Right cardiac atrium (tissue), 5 donors: ENCODE measurements around the gene TMED1. TPM values are rescaled to one million over a fixed set of nuclear protein-coding genes. Genes with fewer than 3 reads are reported as not detected.
"Not testable (repeated sequence)": the region's sequence is repeated elsewhere in the genome, so short reads cannot be mapped to it uniquely, and the experiment has no call there.

ENCODE experiments used
- ATAC-seq, 2 donors: fragments of 200-7000 bp; cut with Tn5 transposase; one replicate each; pipeline versions ENCODE4 v1.8.0 to v1.9.1; 2020; ENCODE audit warnings: moderate library complexity in 2 of 2, mild to moderate bottlenecking in 1 of 2
- DNase-seq, 3 donors: peaks; one replicate each; pipeline ENCODE4 v3.0.0-alpha.2; 2020
- H3K27ac ChIP-seq: one replicate; pipeline ENCODE4 v1.5.1; 2013; ENCODE audit warnings: mild to moderate bottlenecking, low read length, control low read depth, moderate library complexity
- H3K27me3 ChIP-seq: one replicate; pipeline ENCODE4 v1.6.1; 2013; ENCODE audit not compliant: control insufficient read depth, insufficient read depth
- H3K4me1 ChIP-seq: one replicate; pipeline ENCODE4 v1.6.1; 2013; ENCODE audit warnings: low read length; ENCODE audit not compliant: control insufficient read depth, insufficient read depth
- H3K4me3 ChIP-seq: one replicate; pipeline ENCODE4 v1.5.1; 2013; ENCODE audit warnings: low read length, control low read depth
- H3K9me3 ChIP-seq: one replicate; pipeline ENCODE4 v1.6.1; 2013; ENCODE audit warnings: low read length; ENCODE audit not compliant: control insufficient read depth
- WGBS: extraction: QIAGEN DNeasy Blood & Tissue Kit; methylation state at CpG from one replicate; pipeline ENCODE4 v1.1.7; 2013; 5-methylcytosine and 5-hydroxymethylcytosine counted together
- intact Hi-C, 4 donors: fragments of 100-400 bp; cut with DNase I; formaldehyde crosslinking; loops; one replicate each; pipeline versions ENCODE4 v1.11.0 to v1.14.0; 2022 to 2023
- polyA plus RNA-seq: library from polyadenylated mRNA; stranded (reverse); fragments of 200-250 nt; gene quantifications from one replicate; pipeline ENCODE4 v1.2.3, GENCODE V29; 2013
- total RNA-seq, 4 donors: library from RNA; stranded (reverse); fragmentation: NEBNext Ultra II Directional; extraction: Animal tissue kit (Norgen Biotek cat#: 25700); gene quantifications; one replicate each; pipeline ENCODE4 v1.2.1, GENCODE V29; 2021
- donor health status: healthy with polysubstance abuse.
- donor health status: DM: no; HTN: yes; CAD: no.
- donor health status: DM: no; HTN: no; CAD: no.
- donor health status: DM: no; HTN: yes; CAD: no; lungs with severe emphysema.
- donor health status: DM: yes; HTN: yes; CAD: no.

Gene TMED1
- total and polyA plus RNA-seq, 5 donors, result 24.6 to 43.4 (median 28.7) TPM

DNA sequence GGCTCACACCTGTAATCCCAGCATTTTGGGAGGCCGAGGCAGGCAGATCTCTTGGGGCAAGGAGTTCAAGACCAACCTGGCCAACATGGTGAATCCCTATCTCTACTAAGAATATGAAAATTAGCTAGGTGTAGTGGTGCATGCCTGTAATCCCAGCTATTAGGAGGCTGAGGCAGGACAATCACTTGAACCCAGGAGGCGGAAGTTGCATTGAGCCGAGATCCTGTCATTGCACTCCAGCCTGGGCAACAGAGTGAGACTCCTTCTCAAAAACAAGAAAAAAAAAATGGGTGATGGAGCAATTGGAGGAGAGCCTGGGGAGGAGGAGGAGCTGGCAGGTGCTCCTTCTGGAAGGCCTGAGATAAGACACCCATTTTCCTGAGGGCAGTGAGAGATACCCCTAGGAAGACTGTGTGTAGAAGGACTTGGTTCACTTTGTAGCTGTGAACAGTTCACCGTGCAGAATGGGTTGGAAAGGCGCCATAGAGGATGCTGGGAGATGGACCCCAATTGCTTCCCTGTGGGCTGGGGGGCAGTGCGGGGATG, 26.6 kb upstream of the TMED1 start:
- 86% methylated on average over 6 of the region's 6 CpGs for WGBS
- H3K9me3 ChIP-seq, result no peaks in the 10 kb centered on the region
- no peak for DNase-seq
- no peak overlapping the region for H3K4me3 ChIP-seq
- ATAC-seq, result no peak
- H3K27me3 ChIP-seq, result no peaks in the 10 kb centered on the region
- peaks cover 2% of the 10 kb centered on the region for H3K4me1 ChIP-seq
- intact Hi-C loops, result loop anchor here in 3 of 4 donors (10.0 kb wide), 3 partner anchors 78 to 148 kb away; partner anchors contain the start of gene DNM2 (in 3 of the 3)
- H3K27ac ChIP-seq, result no peak overlapping the region

DNA sequence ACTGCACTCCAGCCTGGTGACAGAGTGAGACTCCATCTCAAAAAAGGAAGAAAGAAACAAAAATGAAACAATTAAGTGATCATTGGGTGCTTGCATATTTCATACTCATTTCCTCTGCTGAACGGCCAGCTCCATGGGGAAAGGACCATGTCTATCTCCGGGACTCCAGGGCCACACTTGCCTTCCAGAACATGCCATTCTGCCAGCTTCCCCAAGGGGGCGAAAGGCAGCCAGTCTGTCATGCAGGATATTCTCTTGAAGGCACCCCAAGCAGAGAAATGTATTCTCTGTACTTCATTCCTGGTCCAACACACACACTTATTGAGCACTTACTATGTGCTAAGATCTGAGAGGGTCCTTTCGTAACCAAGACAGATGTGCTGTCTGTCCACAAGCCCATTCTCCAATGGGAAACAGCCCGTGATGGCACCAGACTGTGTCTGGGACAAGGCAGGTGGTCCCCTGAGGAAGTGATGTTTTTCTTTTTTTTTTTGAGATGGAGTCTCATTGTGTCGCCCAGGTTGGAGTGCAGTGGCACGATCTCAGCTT, 25.2 kb upstream of the TMED1 start:
- Histone ChIP-seq H3K4me1 (peaks cover 2% of the 10 kb centered on the region), H3K9me3 (no peaks in the 10 kb centered on the region), H3K27me3 (no peaks in the 10 kb centered on the region), H3K27ac (no peak overlapping the region), H3K4me3 (no peak overlapping the region)
- WGBS, result 66% methylated on average over 7 of the region's 7 CpGs
- intact Hi-C loops, result loop anchor here in 3 of 4 donors (10.0 kb wide), 3 partner anchors 76 to 146 kb away; partner anchors contain the start of gene DNM2 (in 3 of the 3)
- no peak for ATAC-seq
- no peak for DNase-seq

DNA sequence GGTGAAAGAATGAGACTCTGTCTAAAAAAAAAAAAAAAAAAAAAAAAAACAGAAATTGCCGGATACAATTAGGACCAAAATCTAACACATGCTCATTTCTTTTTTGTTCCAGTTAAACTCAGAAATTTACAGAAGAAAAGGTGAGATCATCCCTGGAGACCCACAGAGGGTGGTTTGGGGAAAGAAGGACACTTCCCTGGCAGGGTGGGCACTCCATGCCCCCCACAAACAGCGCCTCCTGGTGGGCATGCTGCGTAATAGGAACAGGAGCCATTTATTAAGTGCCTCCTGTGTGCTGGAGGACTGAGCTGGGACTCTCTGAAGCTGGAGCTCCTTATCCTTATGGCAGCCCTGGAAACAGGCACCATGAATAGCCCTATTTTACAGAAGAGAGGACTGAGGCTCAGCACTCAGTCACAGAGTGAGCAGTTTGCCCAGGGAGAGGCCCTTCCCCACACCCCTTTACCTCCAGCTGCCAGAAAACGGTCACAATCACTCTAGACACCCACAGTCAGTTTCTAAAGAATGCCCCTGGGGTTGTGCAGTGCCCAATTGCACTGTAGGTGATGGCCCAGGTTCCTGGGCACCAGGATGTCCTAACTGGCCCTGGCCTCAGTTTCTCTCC, 22.3 kb upstream of the TMED1 start:
- WGBS, result 49% methylated on average over 4 of the region's 4 CpGs
- no peaks in the 10 kb centered on the region for H3K4me1 ChIP-seq
- intact Hi-C loops, result no loop called here
- H3K27ac ChIP-seq, result no peak overlapping the region
- H3K9me3 ChIP-seq, result no peaks in the 10 kb centered on the region
- DNase-seq (no peak), ATAC-seq (no peak)
- H3K4me3 ChIP-seq, result no peak overlapping the region
- no peaks in the 10 kb centered on the region for H3K27me3 ChIP-seq

DNA sequence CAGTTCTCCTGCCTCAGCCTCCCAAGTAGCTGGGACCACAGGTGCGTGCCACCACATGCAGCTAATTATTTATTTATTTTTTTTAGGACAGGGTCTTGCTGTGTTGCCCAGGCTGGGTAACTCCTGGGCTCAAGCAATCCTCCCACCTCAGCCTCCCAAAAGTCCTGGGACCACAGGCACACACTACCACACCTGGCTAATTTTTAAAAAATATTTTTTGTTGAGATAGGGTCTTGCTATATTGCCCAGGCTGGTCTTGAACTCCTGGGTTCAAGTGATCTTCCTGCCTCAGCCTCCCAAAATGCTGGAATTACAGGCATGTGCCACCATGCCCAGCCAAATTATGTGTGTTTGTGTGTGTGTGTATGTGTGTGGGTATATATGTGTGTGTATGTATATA, 20.9 kb upstream of the TMED1 start:
- H3K27ac ChIP-seq, H3K4me1 ChIP-seq, H3K9me3 ChIP-seq, ATAC-seq, H3K27me3 ChIP-seq, DNase-seq, intact Hi-C loops, H3K4me3 ChIP-seq: not testable (repeated sequence)
- 95% methylated on average over 1 of the region's 1 CpG for WGBS

DNA sequence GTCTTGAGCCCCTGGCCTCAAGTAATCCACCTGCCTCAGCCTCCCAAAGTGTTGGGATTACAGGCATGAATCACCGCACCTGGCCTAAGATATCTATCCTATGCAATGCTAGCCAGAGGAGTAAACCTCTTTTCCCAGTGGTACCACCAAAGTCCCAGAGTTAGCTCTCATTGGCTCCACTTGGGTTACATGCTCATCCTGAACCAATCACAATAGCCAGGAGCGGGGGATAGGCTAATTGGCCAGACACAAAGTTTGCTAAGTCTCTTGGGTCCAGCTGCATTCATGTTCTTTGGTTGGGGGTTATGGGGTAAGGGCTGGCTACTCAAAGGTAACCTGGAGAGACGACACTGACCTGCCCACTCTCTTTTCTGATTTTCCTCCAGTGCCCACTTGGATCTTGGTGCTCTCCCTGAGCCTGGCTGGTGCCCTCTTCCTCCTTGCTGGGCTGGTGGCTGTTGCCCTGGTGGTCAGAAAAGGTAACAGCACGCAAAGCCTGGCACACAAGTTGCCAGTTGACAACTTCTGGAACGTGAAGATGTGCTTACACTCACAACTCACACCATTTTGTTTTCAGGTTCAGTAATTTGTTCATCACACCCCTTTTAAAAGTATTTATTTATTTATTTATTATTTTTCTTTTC, 20.0 kb upstream of the TMED1 start:
- Histone ChIP-seq H3K9me3 (no peaks in the 10 kb centered on the region), H3K4me3 (no peak overlapping the region), H3K27ac (no peak overlapping the region), H3K27me3 (no peaks in the 10 kb centered on the region), H3K4me1 (no peaks in the 10 kb centered on the region)
- DNase-seq (no peak), ATAC-seq (peak in 1 of 2 donors; percentile 21)
- intact Hi-C loops, result no loop called here
- 70% methylated on average over 5 of the region's 5 CpGs for WGBS

DNA sequence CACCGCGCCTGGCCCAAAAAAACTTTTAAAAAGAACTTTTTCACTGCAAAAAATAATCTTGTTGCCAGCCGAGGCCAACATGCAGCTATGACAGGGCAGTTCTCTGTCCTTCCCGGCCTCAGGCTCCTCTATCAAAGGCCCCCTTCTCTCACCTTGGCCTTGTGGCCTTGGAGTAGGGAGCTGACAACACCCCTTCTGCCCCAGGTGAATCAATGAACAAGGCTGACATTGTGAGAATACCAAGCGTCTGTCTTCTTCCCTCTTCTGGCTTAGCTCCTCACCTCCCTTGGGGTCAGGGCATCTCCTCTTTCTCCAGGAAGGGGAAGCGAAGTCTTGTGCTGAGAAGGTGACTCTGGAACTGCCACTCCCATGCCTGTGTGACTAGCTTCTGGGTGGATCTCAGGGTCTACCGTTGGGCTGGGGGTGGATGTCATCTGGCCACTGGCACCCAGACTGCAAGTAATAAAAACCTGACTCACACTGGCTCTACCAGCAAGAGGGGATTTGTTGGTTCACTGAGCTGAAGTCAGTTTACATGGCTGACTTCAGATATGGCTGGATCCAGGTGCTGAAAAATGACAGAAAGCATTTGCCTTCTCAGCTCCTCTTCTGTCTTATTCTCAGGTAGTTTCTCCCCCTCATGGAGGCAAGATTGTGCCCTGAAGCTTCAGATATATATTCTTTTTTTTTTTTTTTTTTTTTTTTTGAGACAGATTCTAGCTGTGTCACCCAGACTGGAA, 18.5 kb upstream of the TMED1 start:
- ATAC-seq (no peak), DNase-seq (no peak)
- 71% methylated on average over 7 of the region's 7 CpGs for WGBS
- H3K4me3 ChIP-seq, result no peak overlapping the region
- H3K4me1 ChIP-seq, result no peaks in the 10 kb centered on the region
- no peak overlapping the region for H3K27ac ChIP-seq
- H3K9me3 ChIP-seq, result no peaks in the 10 kb centered on the region
- intact Hi-C loops, result no loop called here
- H3K27me3 ChIP-seq, result no peaks in the 10 kb centered on the region

DNA sequence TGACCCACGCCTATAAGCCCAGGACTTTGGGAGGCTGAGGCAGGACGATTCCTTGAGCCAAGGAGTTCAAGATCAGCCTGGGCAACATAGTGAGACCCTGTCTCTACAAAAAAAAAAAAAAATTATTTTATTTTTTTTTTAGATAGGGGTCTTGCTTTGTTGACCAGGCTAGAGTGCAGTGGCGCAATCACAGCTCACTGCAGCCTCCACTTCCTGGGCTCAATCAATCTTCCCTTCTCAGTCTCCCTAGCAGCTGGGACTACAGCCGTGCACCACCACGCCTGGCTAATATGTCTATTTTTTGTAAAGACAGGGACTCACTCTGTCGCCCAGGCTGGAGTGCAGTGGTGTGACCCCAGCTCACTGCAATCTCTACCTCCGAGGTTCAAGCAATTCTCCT, 16.9 kb upstream of the TMED1 start:
- WGBS, result 73% methylated on average over 7 of the region's 7 CpGs
- no peak overlapping the region for H3K27ac ChIP-seq
- H3K4me1 ChIP-seq, result no peaks in the 10 kb centered on the region
- DNase-seq, result no peak
- no peaks in the 10 kb centered on the region for H3K27me3 ChIP-seq
- no peak overlapping the region for H3K4me3 ChIP-seq
- intact Hi-C loops, result no loop called here
- no peak for ATAC-seq
- no peaks in the 10 kb centered on the region for H3K9me3 ChIP-seq

DNA sequence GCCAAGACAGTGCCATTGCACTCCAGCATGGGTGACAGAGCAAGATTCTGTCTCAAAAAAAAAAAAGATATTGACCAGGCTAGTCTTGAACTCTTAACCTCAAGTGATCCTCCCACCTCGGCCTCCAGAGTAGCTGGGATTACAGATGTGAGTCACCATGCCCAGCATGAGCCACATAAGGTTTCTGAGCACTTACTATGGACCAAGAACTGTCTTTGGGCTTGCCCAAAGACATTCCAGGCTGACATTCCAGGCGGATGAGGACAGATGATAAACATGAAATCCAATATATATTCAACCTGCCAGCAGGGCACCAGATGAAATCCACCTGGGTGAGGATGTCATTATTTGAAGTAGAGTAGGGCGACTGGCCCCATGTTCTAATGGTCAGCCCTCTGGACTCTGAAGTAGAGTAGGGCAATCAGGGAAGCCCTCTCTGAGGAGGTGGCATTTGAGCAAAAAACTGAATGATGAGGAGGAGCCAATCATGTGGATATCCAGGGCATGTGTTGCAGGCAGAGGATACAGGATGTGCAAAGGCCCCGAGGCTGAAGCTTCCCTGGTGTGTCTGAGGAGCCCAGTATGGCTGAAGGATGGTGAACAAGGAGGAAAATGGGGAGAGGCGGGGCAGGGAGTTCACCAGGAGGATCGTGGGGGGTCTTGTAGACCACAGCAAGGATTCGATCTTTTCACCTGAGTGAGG, 16.2 kb upstream of the TMED1 start:
- ATAC-seq (no peak), DNase-seq (no peak)
- Histone ChIP-seq H3K27me3 (no peaks in the 10 kb centered on the region), H3K4me3 (no peak overlapping the region), H3K27ac (no peak overlapping the region), H3K9me3 (no peaks in the 10 kb centered on the region), H3K4me1 (no peaks in the 10 kb centered on the region)
- intact Hi-C loops, result no loop called here
- WGBS, result 81% methylated on average over 7 of the region's 7 CpGs

DNA sequence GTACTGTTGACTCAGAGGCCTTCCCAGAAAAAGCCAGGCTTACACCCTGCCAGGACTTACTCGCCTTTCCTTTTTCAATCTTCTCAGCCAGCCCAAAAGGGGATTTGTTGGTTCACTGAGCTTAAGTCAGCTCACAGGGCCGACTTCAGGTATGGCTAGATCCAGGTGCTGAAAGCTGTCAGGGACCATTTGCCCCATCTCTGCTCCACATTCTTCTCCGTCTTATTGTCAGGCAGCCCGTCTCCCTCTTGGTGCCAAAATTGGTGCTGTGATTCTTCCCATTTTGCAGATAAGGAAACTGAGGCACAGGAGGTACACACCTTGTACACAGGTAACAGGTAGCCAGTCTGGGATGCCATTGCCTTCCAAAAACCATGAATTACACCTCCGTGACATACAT, 14.6 kb upstream of the TMED1 start:
- ATAC-seq (no peak), DNase-seq (no peak)
- Histone ChIP-seq H3K9me3 (no peaks in the 10 kb centered on the region), H3K4me3 (no peak overlapping the region), H3K27ac (no peak overlapping the region), H3K27me3 (no peaks in the 10 kb centered on the region), H3K4me1 (no peaks in the 10 kb centered on the region)
- WGBS, result 92% methylated on average over 5 of the region's 5 CpGs
- intact Hi-C loops, result no loop called here

DNA sequence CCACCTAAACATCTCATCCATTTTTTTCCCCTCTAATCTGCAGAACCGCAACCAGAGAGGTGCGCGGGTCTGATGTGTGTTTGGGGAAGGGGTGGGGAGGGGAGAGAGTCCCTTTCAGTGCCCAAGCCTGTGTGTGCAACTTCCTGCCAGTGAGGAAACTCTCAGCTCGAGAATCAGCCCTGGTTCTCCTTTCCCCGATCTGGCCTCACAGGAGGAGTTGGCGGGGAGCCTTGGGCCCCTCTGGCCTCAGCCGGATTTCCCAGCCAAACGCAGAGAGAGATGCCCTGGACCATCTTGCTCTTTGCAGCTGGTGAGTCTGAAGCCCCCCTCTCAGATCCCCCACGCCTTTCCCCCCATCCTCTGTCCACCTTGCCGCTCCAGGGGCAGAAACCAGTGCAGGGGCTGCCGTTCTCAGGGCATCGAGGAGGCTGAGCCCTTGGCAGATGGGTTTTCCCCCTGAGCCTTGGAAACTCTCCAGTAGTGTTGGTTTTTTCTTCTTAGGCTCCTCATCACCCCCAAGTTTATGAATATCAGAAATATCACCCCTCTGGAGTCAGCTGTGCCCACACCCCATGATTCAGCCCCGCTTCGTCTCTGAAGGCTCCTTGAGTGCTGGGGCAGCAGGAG, 12.3 kb upstream of the TMED1 start, which contains the start of gene C19orf38:
C19orf38 (plus strand) TSS at position 186 of the 627 bp plus-strand sequence; CDS start at position 280, 94 bp downstream.
- no peaks in the 10 kb centered on the region for H3K27me3 ChIP-seq
- H3K9me3 ChIP-seq, result no peaks in the 10 kb centered on the region
- ATAC-seq (peak; percentile 29 to 43), DNase-seq (peak in 1 of 3 donors; percentile 55)
- no peak within 1 kb of the TSS for H3K27ac ChIP-seq
- 33% methylated on average over 14 of the region's 14 CpGs for WGBS
- H3K4me3 ChIP-seq, result no peak within 1 kb of the TSS
- intact Hi-C loops, result no loop called here
- no peaks in the 10 kb centered on the region for H3K4me1 ChIP-seq
